WTC11 (cell line): Measurements from ENCODE around the gene LYPLA2.
"Not testable (repeated sequence)": the region's sequence is repeated elsewhere in the genome, so short reads cannot be mapped to it uniquely, and the experiment has no call there.

ENCODE experiments used
- CBFB ChIP-seq: sonication (generic); formaldehyde crosslinking; IDR thresholded peaks from 2 replicates; pipeline ENCODE4 v1.8.1; 2022; ENCODE audit warnings: mild to moderate bottlenecking, low read depth, missing genetic modification reagents
- CDX4 ChIP-seq: fragments of 250-450 bp; sonication (Bioruptor Pico); IDR thresholded peaks from 2 replicates; pipeline ENCODE4 v1.9.0; 2021; ENCODE audit warnings: moderate library complexity, mild to moderate bottlenecking, inconsistent platforms, borderline replicate concordance
- E2F4 ChIP-seq: sonication (generic); formaldehyde crosslinking; IDR thresholded peaks from 2 replicates; pipeline ENCODE4 v1.8.1; 2022; ENCODE audit warnings: low read depth, mild to moderate bottlenecking, moderate library complexity, missing genetic modification reagents, borderline replicate concordance
- ETV6 ChIP-seq: sonication (generic); formaldehyde crosslinking; IDR thresholded peaks from 2 replicates; pipeline ENCODE4 v1.8.1; 2022; ENCODE audit warnings: mild to moderate bottlenecking, missing genetic modification reagents
- GABPB1 ChIP-seq: sonication (generic); formaldehyde crosslinking; IDR thresholded peaks from 2 replicates; pipeline ENCODE4 v1.8.1; 2023; ENCODE audit warnings: mild to moderate bottlenecking, missing genetic modification reagents
- JUN ChIP-seq: sonication (generic); formaldehyde crosslinking; IDR thresholded peaks from 2 replicates; pipeline ENCODE4 v1.8.0; 2023; ENCODE audit warnings: mild to moderate bottlenecking, missing genetic modification reagents
- NFYB ChIP-seq: sonication (generic); formaldehyde crosslinking; conservative IDR thresholded peaks from 2 replicates; pipeline ENCODE4 v1.8.0; 2022; ENCODE audit warnings: low read depth, missing genetic modification reagents
- NR3C1 ChIP-seq: sonication (generic); formaldehyde crosslinking; conservative IDR thresholded peaks from 2 replicates; pipeline ENCODE4 v1.8.1; 2023; ENCODE audit warnings: low read depth, mild to moderate bottlenecking, missing genetic modification reagents
- TEAD4 ChIP-seq: sonication (generic); formaldehyde crosslinking; IDR thresholded peaks from 2 replicates; pipeline ENCODE4 v1.8.0; 2022; ENCODE audit warnings: mild to moderate bottlenecking, missing genetic modification reagents
- USF1 ChIP-seq: sonication (generic); formaldehyde crosslinking; IDR thresholded peaks from 2 replicates; pipeline ENCODE4 v1.8.0; 2022; ENCODE audit warnings: mild to moderate bottlenecking, missing genetic modification reagents
- TF ChIP-seq, protein P1 (sequence below): fragments of 200-600 bp; IDR thresholded peaks from 2 replicates; pipeline ENCODE4 v1.8.0; 2022; ENCODE audit warnings: antibody characterized with exemption
- TF ChIP-seq, protein P2 (sequence below): sonication (generic); formaldehyde crosslinking; IDR thresholded peaks from 2 replicates; pipeline ENCODE4 v1.8.0; 2022; ENCODE audit warnings: missing genetic modification reagents
- TF ChIP-seq, protein P3 (sequence below): sonication (generic); formaldehyde crosslinking; IDR thresholded peaks from 2 replicates; pipeline ENCODE4 v1.8.1; 2023; ENCODE audit warnings: mild to moderate bottlenecking, missing genetic modification reagents, moderate library complexity

DNA sequence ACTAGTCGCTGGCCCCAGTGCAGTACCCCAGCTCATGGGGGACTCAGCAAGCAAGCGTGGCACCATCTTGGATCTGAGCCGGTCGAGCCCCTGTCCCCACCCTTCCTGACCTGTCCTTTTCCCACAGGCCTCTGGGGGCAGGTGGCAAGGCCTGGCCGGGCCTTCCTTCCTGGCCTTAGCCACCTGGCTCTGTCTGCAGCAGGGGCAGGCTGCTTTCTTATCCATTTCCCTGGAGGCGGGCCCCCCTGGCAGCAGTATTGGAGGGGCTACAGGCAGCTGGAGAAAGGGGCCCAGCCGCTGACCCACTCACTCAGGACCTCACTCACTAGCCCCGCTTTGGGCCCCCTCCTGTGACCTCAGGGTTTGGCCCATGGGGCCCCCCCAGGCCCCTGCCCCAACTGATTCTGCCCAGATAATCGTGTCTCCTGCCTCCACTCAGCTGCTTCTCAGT, 3.8 kb downstream of the LYPLA2 start:
- not testable (repeated sequence) for TF ChIP-seq TEAD4 (CRISPR knock-in tag); USF1 (CRISPR knock-in tag); E2F4 (CRISPR knock-in tag); CBFB (CRISPR knock-in tag); NFYB; GABPB1 (CRISPR knock-in tag); CDX4 (CRISPR knock-in tag); JUN (CRISPR knock-in tag); ETV6 (CRISPR knock-in tag); NR3C1 (CRISPR knock-in tag)
- TF ChIP-seq, protein P1, sequence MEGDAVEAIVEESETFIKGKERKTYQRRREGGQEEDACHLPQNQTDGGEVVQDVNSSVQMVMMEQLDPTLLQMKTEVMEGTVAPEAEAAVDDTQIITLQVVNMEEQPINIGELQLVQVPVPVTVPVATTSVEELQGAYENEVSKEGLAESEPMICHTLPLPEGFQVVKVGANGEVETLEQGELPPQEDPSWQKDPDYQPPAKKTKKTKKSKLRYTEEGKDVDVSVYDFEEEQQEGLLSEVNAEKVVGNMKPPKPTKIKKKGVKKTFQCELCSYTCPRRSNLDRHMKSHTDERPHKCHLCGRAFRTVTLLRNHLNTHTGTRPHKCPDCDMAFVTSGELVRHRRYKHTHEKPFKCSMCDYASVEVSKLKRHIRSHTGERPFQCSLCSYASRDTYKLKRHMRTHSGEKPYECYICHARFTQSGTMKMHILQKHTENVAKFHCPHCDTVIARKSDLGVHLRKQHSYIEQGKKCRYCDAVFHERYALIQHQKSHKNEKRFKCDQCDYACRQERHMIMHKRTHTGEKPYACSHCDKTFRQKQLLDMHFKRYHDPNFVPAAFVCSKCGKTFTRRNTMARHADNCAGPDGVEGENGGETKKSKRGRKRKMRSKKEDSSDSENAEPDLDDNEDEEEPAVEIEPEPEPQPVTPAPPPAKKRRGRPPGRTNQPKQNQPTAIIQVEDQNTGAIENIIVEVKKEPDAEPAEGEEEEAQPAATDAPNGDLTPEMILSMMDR: not testable (repeated sequence)
- TF ChIP-seq, protein P2, sequence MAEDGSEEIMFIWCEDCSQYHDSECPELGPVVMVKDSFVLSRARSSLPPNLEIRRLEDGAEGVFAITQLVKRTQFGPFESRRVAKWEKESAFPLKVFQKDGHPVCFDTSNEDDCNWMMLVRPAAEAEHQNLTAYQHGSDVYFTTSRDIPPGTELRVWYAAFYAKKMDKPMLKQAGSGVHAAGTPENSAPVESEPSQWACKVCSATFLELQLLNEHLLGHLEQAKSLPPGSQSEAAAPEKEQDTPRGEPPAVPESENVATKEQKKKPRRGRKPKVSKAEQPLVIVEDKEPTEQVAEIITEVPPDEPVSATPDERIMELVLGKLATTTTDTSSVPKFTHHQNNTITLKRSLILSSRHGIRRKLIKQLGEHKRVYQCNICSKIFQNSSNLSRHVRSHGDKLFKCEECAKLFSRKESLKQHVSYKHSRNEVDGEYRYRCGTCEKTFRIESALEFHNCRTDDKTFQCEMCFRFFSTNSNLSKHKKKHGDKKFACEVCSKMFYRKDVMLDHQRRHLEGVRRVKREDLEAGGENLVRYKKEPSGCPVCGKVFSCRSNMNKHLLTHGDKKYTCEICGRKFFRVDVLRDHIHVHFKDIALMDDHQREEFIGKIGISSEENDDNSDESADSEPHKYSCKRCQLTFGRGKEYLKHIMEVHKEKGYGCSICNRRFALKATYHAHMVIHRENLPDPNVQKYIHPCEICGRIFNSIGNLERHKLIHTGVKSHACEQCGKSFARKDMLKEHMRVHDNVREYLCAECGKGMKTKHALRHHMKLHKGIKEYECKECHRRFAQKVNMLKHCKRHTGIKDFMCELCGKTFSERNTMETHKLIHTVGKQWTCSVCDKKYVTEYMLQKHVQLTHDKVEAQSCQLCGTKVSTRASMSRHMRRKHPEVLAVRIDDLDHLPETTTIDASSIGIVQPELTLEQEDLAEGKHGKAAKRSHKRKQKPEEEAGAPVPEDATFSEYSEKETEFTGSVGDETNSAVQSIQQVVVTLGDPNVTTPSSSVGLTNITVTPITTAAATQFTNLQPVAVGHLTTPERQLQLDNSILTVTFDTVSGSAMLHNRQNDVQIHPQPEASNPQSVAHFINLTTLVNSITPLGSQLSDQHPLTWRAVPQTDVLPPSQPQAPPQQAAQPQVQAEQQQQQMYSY (CRISPR knock-in tag): not testable (repeated sequence)
- TF ChIP-seq, protein P3, sequence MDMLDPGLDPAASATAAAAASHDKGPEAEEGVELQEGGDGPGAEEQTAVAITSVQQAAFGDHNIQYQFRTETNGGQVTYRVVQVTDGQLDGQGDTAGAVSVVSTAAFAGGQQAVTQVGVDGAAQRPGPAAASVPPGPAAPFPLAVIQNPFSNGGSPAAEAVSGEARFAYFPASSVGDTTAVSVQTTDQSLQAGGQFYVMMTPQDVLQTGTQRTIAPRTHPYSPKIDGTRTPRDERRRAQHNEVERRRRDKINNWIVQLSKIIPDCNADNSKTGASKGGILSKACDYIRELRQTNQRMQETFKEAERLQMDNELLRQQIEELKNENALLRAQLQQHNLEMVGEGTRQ (CRISPR knock-in tag): not testable (repeated sequence)
